Lower leg skin (tissue), 4 donors: ENCODE measurements around the gene PTPRN2. TPM values are rescaled to one million over a fixed set of nuclear protein-coding genes. Genes with fewer than 3 reads are reported as not detected.

Experiments
- DNase-seq, 2 donors: peaks; one replicate each; pipeline ENCODE4 v3.0.0-alpha.2; 2019; ENCODE audit warnings: low spot score in 2 of 2
- H3K4me3 ChIP-seq: fragments of 200-600 bp; sonication (generic); 2 replicates; pipeline ENCODE4 v1.5.1; 2017; ENCODE audit warnings: mild to moderate bottlenecking, low read depth; ENCODE audit not compliant: poor library complexity, severe bottlenecking
- POLR2A ChIP-seq, 2 donors: fragments of 450-650 bp; IDR thresholded peaks; one replicate each; pipeline ENCODE4 v1.6.1; 2016 to 2017; ENCODE audit warnings: antibody characterized with exemption in 2 of 2, mild to moderate bottlenecking in 1 of 2, moderate library complexity in 1 of 2
- WGBS, 2 donors: methylation state at CpG; one replicate each; pipeline ENCODE4 v1.1.5; 2018; 5-methylcytosine and 5-hydroxymethylcytosine counted together
- intact Hi-C: fragments of 100-400 bp; cut with DNase I; formaldehyde crosslinking; loops from one replicate; pipeline ENCODE4 v1.15.0; 2023; ENCODE audit warnings: low total_unique reads
- total RNA-seq, 4 donors: library from RNA; depleted of rRNA; stranded (reverse); fragments of >200 nt; gene quantifications; one replicate each; pipeline ENCODE4 v1.1.0, GENCODE V29; 2016
- TF ChIP-seq, protein P1 (sequence below), 3 donors: fragments of 450-650 bp; IDR thresholded peaks; one replicate each; pipeline ENCODE4 v1.5.1; 2016; ENCODE audit warnings: antibody characterized with exemption in 3 of 3, mild to moderate bottlenecking in 3 of 3, moderate library complexity in 2 of 3

Gene PTPRN2
- total RNA-seq, 4 donors from 2014 or later: 0.11 to 1.6 (median 0.92) TPM

DNA sequence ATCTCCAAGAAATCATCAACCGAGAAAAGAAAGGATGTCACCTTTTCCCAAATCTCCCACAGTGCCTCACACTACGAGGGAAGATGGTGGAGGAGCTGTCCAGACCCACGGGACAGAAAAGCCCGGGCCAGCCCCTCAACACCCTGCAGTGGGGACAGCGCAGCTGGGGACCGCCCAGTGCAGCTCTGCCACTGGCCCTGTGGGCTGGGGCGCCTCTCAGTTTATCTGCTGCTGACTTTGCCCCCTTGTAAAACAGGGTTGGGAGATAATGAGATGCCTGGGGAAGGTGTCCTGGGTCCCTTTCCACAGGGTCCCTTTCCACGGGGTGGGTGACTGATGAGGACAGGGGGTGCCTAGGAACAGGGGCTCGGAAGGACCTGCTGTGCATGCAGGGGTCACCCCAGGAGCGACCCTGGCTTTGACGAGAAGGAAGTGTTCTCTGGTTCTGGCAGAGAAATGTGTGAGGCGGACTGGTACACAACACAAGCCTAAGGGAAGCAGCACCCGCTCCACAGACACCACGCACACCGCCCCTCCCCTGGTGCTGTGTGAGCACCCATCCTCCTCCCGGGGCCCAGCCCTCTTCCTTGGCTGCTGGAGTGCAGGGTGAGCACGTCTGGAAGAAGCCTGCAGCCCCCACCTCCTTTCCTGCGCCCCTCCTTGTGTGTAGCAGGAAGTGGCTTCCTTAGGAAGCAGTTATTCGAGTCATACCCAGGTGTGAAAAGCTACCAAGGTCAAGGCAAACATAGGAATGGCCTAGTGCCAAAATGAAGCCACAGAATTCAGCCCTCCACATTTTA, 911.0 kb downstream of the PTPRN2 start:
- DNase-seq: peak in 1 of 2 donors; percentile 64
- TF ChIP-seq, protein P1, sequence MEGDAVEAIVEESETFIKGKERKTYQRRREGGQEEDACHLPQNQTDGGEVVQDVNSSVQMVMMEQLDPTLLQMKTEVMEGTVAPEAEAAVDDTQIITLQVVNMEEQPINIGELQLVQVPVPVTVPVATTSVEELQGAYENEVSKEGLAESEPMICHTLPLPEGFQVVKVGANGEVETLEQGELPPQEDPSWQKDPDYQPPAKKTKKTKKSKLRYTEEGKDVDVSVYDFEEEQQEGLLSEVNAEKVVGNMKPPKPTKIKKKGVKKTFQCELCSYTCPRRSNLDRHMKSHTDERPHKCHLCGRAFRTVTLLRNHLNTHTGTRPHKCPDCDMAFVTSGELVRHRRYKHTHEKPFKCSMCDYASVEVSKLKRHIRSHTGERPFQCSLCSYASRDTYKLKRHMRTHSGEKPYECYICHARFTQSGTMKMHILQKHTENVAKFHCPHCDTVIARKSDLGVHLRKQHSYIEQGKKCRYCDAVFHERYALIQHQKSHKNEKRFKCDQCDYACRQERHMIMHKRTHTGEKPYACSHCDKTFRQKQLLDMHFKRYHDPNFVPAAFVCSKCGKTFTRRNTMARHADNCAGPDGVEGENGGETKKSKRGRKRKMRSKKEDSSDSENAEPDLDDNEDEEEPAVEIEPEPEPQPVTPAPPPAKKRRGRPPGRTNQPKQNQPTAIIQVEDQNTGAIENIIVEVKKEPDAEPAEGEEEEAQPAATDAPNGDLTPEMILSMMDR (IDR thresholded peaks at IDR 0.05): no peak
- no peak for TF ChIP-seq POLR2A (IDR thresholded peaks at IDR 0.05)
- 71 to 73% methylated on average over 19 of the region's 19 CpGs for WGBS, 2 donors
- H3K4me3 ChIP-seq: no peak overlapping the region
- intact Hi-C loops: no loop called here

DNA sequence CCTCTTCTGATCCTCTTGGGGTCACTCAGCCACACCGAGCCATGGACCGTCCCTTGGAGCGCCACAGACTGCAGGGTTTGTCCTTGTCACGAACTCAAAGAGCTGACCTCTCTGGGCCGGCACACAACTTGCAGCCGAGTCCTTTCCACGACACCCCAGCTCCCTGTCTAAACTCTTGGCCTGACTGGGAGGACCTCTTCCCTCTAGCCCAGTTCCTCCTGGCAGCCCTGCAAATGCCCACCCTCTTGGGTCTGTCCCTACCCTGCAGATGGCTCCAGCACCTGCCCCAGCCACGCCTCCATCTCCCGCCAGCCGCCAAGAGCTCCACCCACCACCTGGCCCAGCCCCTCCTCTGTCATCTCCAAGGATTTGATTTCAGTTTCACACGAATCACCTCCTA, 911.6 kb downstream of the PTPRN2 start:
- 80 to 89% methylated on average over 10 to 11 of the region's 11 CpGs for WGBS, 2 donors
- no peak for TF ChIP-seq POLR2A (IDR thresholded peaks at IDR 0.05)
- TF ChIP-seq, protein P1 (IDR thresholded peaks at IDR 0.05): no peak
- H3K4me3 ChIP-seq: no peak overlapping the region
- intact Hi-C loops: no loop called here
- DNase-seq: peak in 1 of 2 donors; percentile 58

DNA sequence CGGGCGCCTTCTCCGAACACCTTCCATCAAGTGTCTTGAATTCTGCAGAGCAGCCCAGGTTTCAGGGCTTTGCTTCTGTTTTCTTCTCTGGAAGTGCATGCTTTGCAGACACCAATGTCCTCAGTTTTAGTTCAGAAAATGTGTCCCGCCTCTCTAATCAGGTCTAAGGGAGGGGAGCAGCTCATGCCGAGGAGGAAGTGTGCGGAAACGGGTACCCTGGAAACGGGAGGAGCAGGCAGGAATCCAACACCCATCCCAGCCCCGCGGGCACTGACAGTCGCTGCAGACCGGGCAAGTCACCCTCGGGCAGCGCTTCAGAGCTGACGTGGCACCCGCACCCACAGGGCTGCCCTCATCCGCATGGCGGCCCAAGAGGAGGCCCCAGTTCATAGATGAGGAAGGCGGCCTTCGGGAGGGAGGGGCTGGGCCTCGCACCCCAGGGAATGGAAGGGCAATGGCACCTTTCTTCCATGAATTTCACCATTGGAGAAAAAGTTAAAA, 912.1 kb downstream of the PTPRN2 start:
- no peak overlapping the region for H3K4me3 ChIP-seq
- intact Hi-C loops: no loop called here
- DNase-seq: peak in 1 of 2 donors; percentile 54
- TF ChIP-seq POLR2A (IDR thresholded peaks at IDR 0.05): no peak
- TF ChIP-seq, protein P1 (IDR thresholded peaks at IDR 0.05): no peak
- WGBS, 2 donors: 67 to 76% methylated on average over 21 of the region's 21 CpGs

DNA sequence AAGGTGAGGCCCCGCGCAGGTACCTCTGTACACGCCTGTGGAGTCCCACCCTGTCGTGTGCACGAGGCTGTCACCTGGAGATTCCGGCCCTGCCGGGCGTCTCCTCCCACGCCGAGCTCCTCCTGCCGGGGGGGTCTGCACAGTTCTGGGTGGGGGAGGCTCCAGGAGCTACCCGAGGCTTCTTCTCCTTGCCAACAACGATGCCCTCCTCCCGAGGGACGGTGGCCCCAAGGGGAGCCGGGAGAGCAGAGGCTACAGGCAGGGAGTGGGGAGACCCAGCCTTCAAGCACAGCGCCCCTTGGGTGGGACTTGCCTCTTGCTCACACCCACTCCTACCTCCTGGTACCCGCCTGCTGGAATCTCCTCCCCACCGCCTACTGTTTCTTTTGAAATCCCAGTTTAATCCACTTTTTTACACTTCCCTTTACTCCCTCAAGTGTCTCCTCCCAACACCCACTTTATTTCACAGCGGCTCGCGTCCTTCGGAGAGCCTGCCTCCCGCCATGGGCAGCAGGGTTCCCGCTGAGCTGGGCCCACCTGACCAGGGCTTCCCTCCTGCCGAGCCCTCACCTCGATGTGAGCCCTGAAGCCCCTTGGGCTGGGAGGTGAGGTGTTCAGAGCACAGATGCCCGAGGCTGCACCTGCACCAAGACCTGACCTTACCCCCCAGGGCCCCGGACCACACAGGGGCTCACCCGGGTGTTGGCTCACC, 912.8 kb downstream of the PTPRN2 start:
- no peak for TF ChIP-seq POLR2A (IDR thresholded peaks at IDR 0.05)
- TF ChIP-seq, protein P1 (IDR thresholded peaks at IDR 0.05): no peak
- H3K4me3 ChIP-seq: no peak overlapping the region
- DNase-seq: peak in 1 of 2 donors; percentile 64
- intact Hi-C loops: no loop called here
- WGBS, 2 donors: 82% methylated on average over 25 to 28 of the region's 30 CpGs

DNA sequence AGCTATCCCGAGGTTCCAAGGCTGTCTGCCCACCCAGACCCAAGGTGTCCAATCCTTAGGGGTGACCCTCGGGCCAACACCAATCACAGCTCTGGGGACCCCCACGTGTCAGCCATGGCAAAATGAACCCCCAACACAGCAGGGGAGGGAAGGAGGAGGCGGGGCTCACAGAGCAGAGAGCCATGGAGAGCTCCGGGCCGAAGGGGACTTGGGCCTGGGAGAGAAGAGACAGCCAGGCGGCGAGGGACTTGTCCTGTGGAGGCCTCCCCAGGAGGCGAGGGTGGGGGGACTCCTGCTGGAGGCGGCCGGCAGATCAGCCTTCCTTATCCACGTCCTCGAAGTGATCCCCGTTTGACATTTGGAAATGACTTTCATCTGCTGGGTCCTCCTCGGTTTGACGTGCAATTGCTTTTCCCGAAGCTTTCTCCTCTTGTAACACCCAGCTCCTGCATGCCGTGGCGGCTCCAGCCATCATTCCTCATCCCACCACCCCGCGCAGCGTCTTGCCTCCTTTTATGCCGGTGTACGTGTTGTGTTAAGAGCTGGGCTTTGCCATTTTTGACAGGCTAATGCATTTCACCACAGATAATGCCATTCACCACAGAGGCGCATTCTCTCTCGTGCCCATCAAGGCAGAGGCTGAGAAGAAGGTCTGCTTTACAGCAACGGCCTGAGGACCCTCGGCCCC, 913.5 kb downstream of the PTPRN2 start:
- no peak for TF ChIP-seq POLR2A (IDR thresholded peaks at IDR 0.05)
- TF ChIP-seq, protein P1 (IDR thresholded peaks at IDR 0.05): no peak
- H3K4me3 ChIP-seq: no peak overlapping the region
- WGBS, 2 donors: 82% methylated on average over 28 of the region's 28 CpGs
- intact Hi-C loops: no loop called here
- DNase-seq: peak in 1 of 2 donors; percentile 80
